Endothelial cell of umbilical vein (primary cell): ENCODE results near the gene RAB11FIP3.

Source experiments
- CTCF ChIP-seq, 2 donors: IDR thresholded peaks; 1 replicate in 1 of 2; 2 replicates in 1 of 2; pipeline ENCODE4 v1.5.1; 2011; ENCODE audit warnings: low read length in 2 of 2, mild to moderate bottlenecking in 2 of 2, moderate library complexity in 2 of 2, control low read depth in 1 of 2, inconsistent platforms in 1 of 2, low read depth in 1 of 2; ENCODE audit not compliant: insufficient read depth in 1 of 2; ENCODE audit errors: extremely low read depth in 1 of 2
- FOS ChIP-seq: IDR thresholded peaks from 2 replicates; pipeline ENCODE4 v1.6.1; 2011; ENCODE audit warnings: mild to moderate bottlenecking, low read length, moderate library complexity, borderline replicate concordance; ENCODE audit not compliant: insufficient read depth
- JUN ChIP-seq: IDR thresholded peaks from 2 replicates; pipeline ENCODE4 v1.6.1; 2011; ENCODE audit warnings: borderline replicate concordance, low read depth; ENCODE audit not compliant: insufficient read length, insufficient read depth
- MYC ChIP-seq: IDR thresholded peaks from one replicate; pipeline ENCODE4 v1.6.1; 2011; ENCODE audit warnings: mild to moderate bottlenecking, low read depth, low read length
- POLR2A ChIP-seq: IDR thresholded peaks from 2 replicates; pipeline ENCODE4 v1.6.1; 2012; ENCODE audit warnings: low read depth, mild to moderate bottlenecking, control low read depth, low read length

- TF ChIP-seq POLR2A (no peak), CTCF (IDR thresholded peaks at IDR 0.05; ENCODE audit: extremely low read depth in 1 of 2, insufficient read depth in 1 of 2, low read depth in 1 of 2, low read length in 2 of 2) (no peak), JUN (no peak), MYC (no peak), FOS (no peak)
Observed at GRCh38 chr16:497258-497657, 71.8 kb downstream of the RAB11FIP3 start.
